ENCODE measurements around the gene JADE1. TPM values are rescaled to one million over a fixed set of nuclear protein-coding genes. Genes with fewer than 3 reads are reported as not detected.

The JADE1 gene
- total and polyA plus RNA-seq, 8 donors, result 21.9 to 92.1 (median 35.3) TPM

- Histone ChIP-seq H3K4me1 (peaks cover 26 to 46% (median 30%) of the 10 kb centered on the region in 3 donors), H3K36me3 (peaks cover 10 to 54% (median 37%) of the 10 kb centered on the region in 3 donors), H3K9me3 (no peaks in the 10 kb centered on the region), H3K27ac (peak overlapping the region; percentile 60 to 69 (median 68)), H3K27me3 (no peaks in the 10 kb centered on the region), H3K4me3 (no peak overlapping the region)
- 47 to 48% methylated on average over 4 of the region's 4 CpGs for WGBS, 2 donors
- no peak for TF ChIP-seq CTCF (IDR thresholded peaks at IDR 0.05)
- intact Hi-C loops (cut with DNase I), result no loop called here
- DNase-seq (peak in 3 of 6 donors; percentile 49 to 68 (median 53)), FAIRE-seq (no peak), ATAC-seq (peak; percentile 68 to 86 (median 76))
Observed at GRCh38 chr4:128846063-128846462, 36.6 kb downstream of the JADE1 start.

- Histone ChIP-seq H3K9me3 (no peaks in the 10 kb centered on the region), H3K36me3 (peaks cover 10 to 65% (median 44%) of the 10 kb centered on the region in 3 donors), H3K27ac (peak overlapping the region in 2 of 4 donors; percentile 69), H3K27me3 (no peaks in the 10 kb centered on the region), H3K4me3 (no peak overlapping the region), H3K4me1 (peaks cover 26 to 35% (median 30%) of the 10 kb centered on the region in 3 donors)
- FAIRE-seq (no peak), ATAC-seq (no peak), DNase-seq (no peak)
- no peak for TF ChIP-seq CTCF (IDR thresholded peaks at IDR 0.05)
- 70 to 79% methylated on average over 7 of the region's 7 CpGs for WGBS, 2 donors
- intact Hi-C loops (cut with DNase I), result no loop called here
Observed at GRCh38 chr4:128847082-128847724, 37.7 kb downstream of the JADE1 start.

GRCh38 chr4:128848461-128848860, 39.0 kb downstream of the JADE1 start:
- Histone ChIP-seq H3K27ac (no peak overlapping the region), H3K4me1 (peaks cover 26 to 34% (median 26%) of the 10 kb centered on the region in 3 donors), H3K36me3 (peaks cover 10 to 72% (median 44%) of the 10 kb centered on the region in 3 donors), H3K27me3 (no peaks in the 10 kb centered on the region), H3K9me3 (no peaks in the 10 kb centered on the region), H3K4me3 (no peak overlapping the region)
- intact Hi-C loops (cut with DNase I), result no loop called here
- FAIRE-seq, result no peak
- 90 to 93% methylated on average over 3 of the region's 3 CpGs for WGBS, 2 donors
- no peak for TF ChIP-seq CTCF (IDR thresholded peaks at IDR 0.05)
- ATAC-seq, result no peak
- no peak for DNase-seq

GRCh38 chr4:128850252-128850651, 40.8 kb downstream of the JADE1 start:
- no peak for FAIRE-seq
- no peak for DNase-seq
- no peak for ATAC-seq
- no peak overlapping the region for H3K4me3 ChIP-seq
- intact Hi-C loops (cut with DNase I), result no loop called here
- H3K36me3 ChIP-seq, result peaks cover 10 to 85% (median 45%) of the 10 kb centered on the region in 3 donors
- no peaks in the 10 kb centered on the region for H3K9me3 ChIP-seq
- H3K27me3 ChIP-seq, result no peaks in the 10 kb centered on the region
- H3K27ac ChIP-seq, result no peak overlapping the region
- WGBS, 2 donors, result 90 to 95% methylated on average over 4 of the region's 4 CpGs
- H3K4me1 ChIP-seq, result peaks cover 11 to 16% (median 12%) of the 10 kb centered on the region in 3 donors
- no peak for TF ChIP-seq CTCF (IDR thresholded peaks at IDR 0.05)

- no peak overlapping the region for H3K27ac ChIP-seq
- no peak overlapping the region for H3K4me3 ChIP-seq
- WGBS, 2 donors, result 82 to 89% methylated on average over 5 of the region's 5 CpGs
- H3K9me3 ChIP-seq, result no peaks in the 10 kb centered on the region
- no peak for TF ChIP-seq CTCF (IDR thresholded peaks at IDR 0.05)
- H3K27me3 ChIP-seq, result no peaks in the 10 kb centered on the region
- peaks cover 13 to 95% (median 50%) of the 10 kb centered on the region in 3 donors for H3K36me3 ChIP-seq
- DNase-seq, result no peak
- no peaks in the 10 kb centered on the region for H3K4me1 ChIP-seq
- no peak for ATAC-seq
- intact Hi-C loops (cut with DNase I), result no loop called here
- no peak for FAIRE-seq
Observed at GRCh38 chr4:128853741-128854140, 44.2 kb downstream of the JADE1 start.

Data from pancreas (tissue), 10 donors.